GM21717 (cell line): ENCODE measurements around the gene CHIT1.

Experiments used
- ATAC-seq: cut with Tn5 transposase; IDR thresholded peaks from one replicate; pipeline ENCODE4 v1.9.1; 2021; ENCODE audit warnings: mild to moderate bottlenecking, moderate library complexity; ENCODE audit not compliant: unreplicated experiment

The CHIT1 gene

GRCh38 chr1:203189951-203190352, 39.5 kb downstream of the CHIT1 start:
- no peak for ATAC-seq

- ATAC-seq: no peak
These were observed 40.7 kb downstream of the CHIT1 start for GRCh38 chr1:203188686-203189232.

GRCh38 chr1:203187689-203188264, 41.7 kb downstream of the CHIT1 start:
- ATAC-seq: no peak

GRCh38 chr1:203187304-203187685, 42.2 kb downstream of the CHIT1 start:
- ATAC-seq: no peak

GRCh38 chr1:203186446-203187303, 42.8 kb downstream of the CHIT1 start, which contains the start of gene CHI3L1:
CHI3L1 (minus strand) TSS chr1:203186704; CDS start chr1:203186623, 81 bp downstream.
- ATAC-seq: no peak

- ATAC-seq: no peak
These were observed 43.4 kb downstream of the CHIT1 start for GRCh38 chr1:203186091-203186445.

GRCh38 chr1:203185585-203185984, 43.9 kb downstream of the CHIT1 start:
- ATAC-seq: no peak

- no peak for ATAC-seq
These were observed 44.4 kb downstream of the CHIT1 start for GRCh38 chr1:203185061-203185461.

- no peak for ATAC-seq
These were observed 45.0 kb downstream of the CHIT1 start for GRCh38 chr1:203184467-203184866.

- no peak for ATAC-seq
These were observed 45.6 kb downstream of the CHIT1 start for GRCh38 chr1:203183828-203184227.

GRCh38 chr1:203182387-203182953, 47.0 kb downstream of the CHIT1 start:
- no peak for ATAC-seq

GRCh38 chr1:203181586-203182386, 47.7 kb downstream of the CHIT1 start:
- no peak for ATAC-seq

- ATAC-seq: no peak
These were observed 48.7 kb downstream of the CHIT1 start for GRCh38 chr1:203180611-203181330.

GRCh38 chr1:203179667-203180005, 49.8 kb downstream of the CHIT1 start:
- no peak for ATAC-seq

- ATAC-seq: no peak
These were observed 50.4 kb downstream of the CHIT1 start for GRCh38 chr1:203178821-203179666.

GRCh38 chr1:203178083-203178482, 51.4 kb downstream of the CHIT1 start:
- ATAC-seq: no peak

GRCh38 chr1:203177470-203178039, 51.9 kb downstream of the CHIT1 start:
- no peak for ATAC-seq

GRCh38 chr1:203177036-203177405, 52.5 kb downstream of the CHIT1 start:
- no peak for ATAC-seq
